Peyer's patch (tissue), 4 donors: Measurements from ENCODE around the gene AMIGO3.

Experiments used
- CTCF ChIP-seq, 6 experiments: fragments of 450-650 bp in 4 of 6; fragments of 200-600 bp in 2 of 6; sonication (generic) in 1 of 6; IDR thresholded peaks; one replicate each; pipeline ENCODE4 v1.5.1; 2017 to 2019; ENCODE audit warnings: antibody characterized with exemption in 6 of 6, mild to moderate bottlenecking in 3 of 6, moderate library complexity in 1 of 6
- POLR2A ChIP-seq, 2 donors: fragments of 450-650 bp; IDR thresholded peaks; one replicate each; pipeline ENCODE4 v1.5.1; 2017; ENCODE audit warnings: antibody characterized with exemption in 2 of 2, mild to moderate bottlenecking in 2 of 2, moderate library complexity in 2 of 2

GRCh38 chr3:49732597-49732996 is 13.1 kb upstream of the AMIGO3 start:
- TF ChIP-seq CTCF (IDR thresholded peaks at IDR 0.05): no peak
- no peak for TF ChIP-seq POLR2A (IDR thresholded peaks at IDR 0.05)
